H1 (cell line): ENCODE data around the gene JAM2. TPM values are rescaled to one million over a fixed set of nuclear protein-coding genes. Genes with fewer than 3 reads are reported as not detected.
A peak's percentile ranks its signal among the peaks of the same experiment; 100 is the strongest.

Experiments used
- BCL11A ChIP-seq, 2 experiments: IDR thresholded peaks; one replicate each; pipeline ENCODE4 v1.6.1; 2011; ENCODE audit warnings: low read depth in 2 of 2, low read length in 2 of 2, mild to moderate bottlenecking in 2 of 2
- CHD7 ChIP-seq: fragments of 300-600 bp; sonication (generic); IDR thresholded peaks from 2 replicates; pipeline ENCODE4 v1.7.1; 2012; ENCODE audit warnings: low read length, moderate library complexity, mild to moderate bottlenecking, inconsistent platforms; ENCODE audit not compliant: insufficient replicate concordance
- E2F6 ChIP-seq: IDR thresholded peaks from 2 replicates; pipeline ENCODE4 v1.6.1; 2012; ENCODE audit warnings: inconsistent platforms
- GTF2F1 ChIP-seq: IDR thresholded peaks from 2 replicates; pipeline ENCODE4 v1.6.1; 2012; ENCODE audit warnings: low read depth, low read length, improper control_type of control experiment, borderline replicate concordance
- JUND ChIP-seq: IDR thresholded peaks from 2 replicates; pipeline ENCODE4 v1.6.1; 2011; ENCODE audit warnings: mild to moderate bottlenecking, improper control_type of control experiment, low read length
- KDM4A ChIP-seq: IDR thresholded peaks from one replicate; pipeline ENCODE4 v1.7.1; 2012; ENCODE audit warnings: low read depth, mild to moderate bottlenecking, moderate library complexity, low read length, inconsistent platforms; ENCODE audit not compliant: severe bottlenecking
- MAX ChIP-seq: IDR thresholded peaks from 2 replicates; pipeline ENCODE4 v1.6.1; 2012; ENCODE audit warnings: inconsistent platforms
- SP4 ChIP-seq: IDR thresholded peaks from 2 replicates; pipeline ENCODE4 v1.6.1; 2012; ENCODE audit warnings: low read length, inconsistent platforms
- TAF1 ChIP-seq: IDR thresholded peaks from 2 replicates; pipeline ENCODE4 v1.6.1; 2011; ENCODE audit warnings: mild to moderate bottlenecking, low read depth, low read length
- polyA plus RNA-seq, 7 experiments: library from polyadenylated mRNA; depleted of rRNA in 3 of 7; stranded (reverse) in 5 of 7; unstranded in 2 of 7; fragments of >200 nt in 5 of 7; fragments of 200-250 nt in 2 of 7; gene quantifications; 1 replicate in 5 of 7; 2 replicates in 1 of 7; 4 replicates in 1 of 7; pipeline versions ENCODE4 v1.2.1 to v1.2.3, GENCODE V29; 2011 to 2013; ENCODE audit warnings: missing spikeins in 2 of 7, mixed read lengths in 2 of 7
- total RNA-seq: library from RNA; stranded (reverse); fragmentation: NEBNext Ultra II Directional; extraction: Animal tissue kit (Norgen Biotek cat#: 25700); gene quantifications from 2 replicates; pipeline ENCODE4 v1.2.1, GENCODE V29; 2021

The JAM2 gene
- total and polyA plus RNA-seq, 2 of the 8 experiments (the other 6 are each of a cell fraction or from before 2014, with no cell fraction given): 4.9 to 9.5 TPM

DNA sequence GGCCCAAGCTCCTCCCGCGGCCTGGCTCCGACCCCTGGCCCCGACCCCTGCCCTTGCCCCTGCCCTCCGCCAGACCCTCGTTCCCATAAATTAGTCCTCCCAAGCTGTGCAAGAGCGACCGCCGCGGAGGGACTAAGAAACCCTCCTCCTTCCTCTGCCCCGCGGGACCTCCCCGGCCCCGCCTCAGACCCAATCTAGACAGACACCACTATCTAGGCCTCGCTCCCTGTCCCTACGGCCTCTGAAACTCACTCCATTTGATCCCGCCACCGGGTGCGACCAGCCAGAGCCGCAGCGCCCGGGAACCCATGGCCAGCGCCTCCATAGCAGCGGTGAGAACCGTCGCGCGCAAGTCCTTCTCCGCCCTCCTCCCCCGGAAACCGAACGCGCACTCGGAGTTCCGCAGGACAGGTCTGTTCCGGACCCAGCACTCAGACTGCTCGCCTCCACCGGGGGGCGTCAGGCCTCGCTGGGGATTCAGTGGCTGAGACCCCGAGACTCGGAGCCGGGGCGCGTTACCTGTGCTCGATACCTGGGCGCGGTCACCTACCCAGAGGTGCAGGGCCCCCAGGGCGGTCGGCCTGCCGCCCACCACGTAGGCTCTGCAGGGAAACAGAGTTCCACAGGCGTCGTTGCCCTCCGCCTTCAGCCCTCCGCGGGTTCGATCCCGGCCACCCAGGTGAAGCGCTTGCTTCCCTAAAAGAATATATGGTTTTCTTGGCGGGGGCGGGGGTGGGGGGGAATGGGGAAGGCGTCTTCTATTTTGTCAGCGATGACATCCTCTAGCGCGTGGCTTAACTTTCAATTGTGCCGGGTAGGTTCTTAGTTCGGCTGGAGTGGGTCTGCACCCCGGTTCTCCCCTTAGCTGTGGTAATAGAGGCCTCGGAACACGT is 31.7 kb upstream of the JAM2 start, which contains the start of gene MRPL39 (continued):
- TF ChIP-seq CHD7 (no peak), MAX (peak; percentile 76; the same call in 1 of the 2 replicates), SP4 (no peak), KDM4A (peak; percentile 68), JUND (peak; percentile 44; the same call in 1 of the 2 replicates), E2F6 (peak; percentile 69), GTF2F1 (peak; percentile 78), BCL11A (IDR thresholded peaks at IDR 0.05; ENCODE audit: low read depth in 2 of 2, low read length in 2 of 2) (no peak), TAF1 (peak; percentile 100)
